ENCODE data around the gene GNGT1.

DNA sequence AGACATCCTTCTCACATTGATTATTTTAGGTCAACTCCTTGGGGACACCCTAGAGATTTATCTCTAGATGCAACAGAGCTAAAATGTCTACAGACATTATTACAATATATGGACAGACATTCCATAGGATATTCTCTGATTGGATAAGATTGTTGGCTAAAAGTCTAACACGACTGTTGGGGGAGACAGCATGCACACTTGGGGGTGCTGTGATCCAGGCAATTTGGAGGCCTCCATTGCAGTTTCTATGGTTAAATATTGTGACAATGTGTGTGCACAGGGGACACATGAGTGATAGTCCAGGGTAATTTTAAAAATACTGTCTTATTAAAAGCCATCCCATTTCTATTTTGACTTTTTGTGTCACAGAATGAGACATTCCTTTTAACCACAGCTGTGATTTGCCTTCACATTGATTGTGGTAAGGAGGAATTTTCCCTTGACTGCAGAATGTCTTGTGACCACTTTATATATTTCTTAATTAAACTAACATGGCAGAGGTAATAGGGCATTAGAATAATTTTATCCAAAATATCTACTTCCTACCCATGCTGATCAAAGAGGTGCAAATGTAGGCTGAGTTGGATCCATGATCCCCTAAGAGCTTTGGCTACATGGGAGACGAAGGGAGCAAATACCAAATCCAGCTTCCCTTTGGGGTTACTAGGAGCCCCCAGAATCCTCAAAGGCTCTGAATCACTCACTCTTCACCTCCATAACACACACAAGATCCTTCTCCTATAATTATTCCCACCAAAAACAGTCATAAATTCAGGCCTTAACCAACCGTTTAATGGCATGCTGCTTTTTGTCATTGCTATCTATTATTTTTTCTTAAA lies 23.1 kb upstream of the GNGT1 start:
- TF ChIP-seq, protein P1, sequence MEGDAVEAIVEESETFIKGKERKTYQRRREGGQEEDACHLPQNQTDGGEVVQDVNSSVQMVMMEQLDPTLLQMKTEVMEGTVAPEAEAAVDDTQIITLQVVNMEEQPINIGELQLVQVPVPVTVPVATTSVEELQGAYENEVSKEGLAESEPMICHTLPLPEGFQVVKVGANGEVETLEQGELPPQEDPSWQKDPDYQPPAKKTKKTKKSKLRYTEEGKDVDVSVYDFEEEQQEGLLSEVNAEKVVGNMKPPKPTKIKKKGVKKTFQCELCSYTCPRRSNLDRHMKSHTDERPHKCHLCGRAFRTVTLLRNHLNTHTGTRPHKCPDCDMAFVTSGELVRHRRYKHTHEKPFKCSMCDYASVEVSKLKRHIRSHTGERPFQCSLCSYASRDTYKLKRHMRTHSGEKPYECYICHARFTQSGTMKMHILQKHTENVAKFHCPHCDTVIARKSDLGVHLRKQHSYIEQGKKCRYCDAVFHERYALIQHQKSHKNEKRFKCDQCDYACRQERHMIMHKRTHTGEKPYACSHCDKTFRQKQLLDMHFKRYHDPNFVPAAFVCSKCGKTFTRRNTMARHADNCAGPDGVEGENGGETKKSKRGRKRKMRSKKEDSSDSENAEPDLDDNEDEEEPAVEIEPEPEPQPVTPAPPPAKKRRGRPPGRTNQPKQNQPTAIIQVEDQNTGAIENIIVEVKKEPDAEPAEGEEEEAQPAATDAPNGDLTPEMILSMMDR (IDR thresholded peaks at IDR 0.05 in 4 of 5, conservative IDR thresholded peaks at IDR 0.05 in 1 of 5): no peak
- no peak for TF ChIP-seq POLR2A (IDR thresholded peaks at IDR 0.05)

All from gastrocnemius medialis (tissue), 4 donors.